ENCODE results near the gene PLK3.
"Not testable (repeated sequence)": the region's sequence is repeated elsewhere in the genome, so short reads cannot be mapped to it uniquely, and the experiment has no call there.

Gene PLK3

DNA sequence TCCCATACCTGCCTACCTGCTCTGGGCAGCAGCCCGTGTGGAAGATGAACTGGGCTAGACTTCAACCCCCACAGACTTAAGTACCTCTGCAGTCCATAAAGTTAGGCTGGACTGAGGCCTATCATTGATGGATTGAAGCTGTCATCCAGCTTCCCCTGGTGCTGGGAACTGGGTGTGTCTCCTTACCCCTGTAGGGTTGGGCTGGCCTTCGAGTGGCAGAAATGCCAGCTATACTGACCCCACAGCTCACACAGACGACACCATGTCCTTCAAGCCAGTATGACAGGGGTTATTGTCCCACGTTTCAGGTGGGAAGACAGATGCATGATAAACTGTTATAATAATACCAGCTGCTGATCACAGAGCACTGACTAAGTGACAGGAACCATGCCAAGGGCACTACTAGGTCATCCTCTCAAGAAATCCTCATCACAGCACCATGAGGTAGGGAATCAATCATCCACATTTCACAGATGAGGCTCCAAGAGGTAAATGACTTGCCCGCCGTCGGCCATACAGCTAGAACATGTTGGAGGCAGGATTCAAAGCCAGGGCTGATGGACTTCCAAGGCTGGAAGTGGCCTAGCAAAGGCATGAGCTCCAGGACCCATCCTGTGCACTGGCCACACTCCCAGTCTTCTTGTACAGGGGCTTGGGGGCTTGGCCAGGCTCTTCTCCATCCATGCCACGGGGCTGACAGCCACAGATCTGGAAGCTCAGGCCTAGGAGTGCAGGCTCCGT lies 11.9 kb upstream of the PLK3 start, which contains the start of gene BEST4:
BEST4 (minus strand) TSS at position 51 of the 741 bp plus-strand sequence. CDS start 465 bp downstream, outside the sequence.
- DNase-seq = no peak

DNA sequence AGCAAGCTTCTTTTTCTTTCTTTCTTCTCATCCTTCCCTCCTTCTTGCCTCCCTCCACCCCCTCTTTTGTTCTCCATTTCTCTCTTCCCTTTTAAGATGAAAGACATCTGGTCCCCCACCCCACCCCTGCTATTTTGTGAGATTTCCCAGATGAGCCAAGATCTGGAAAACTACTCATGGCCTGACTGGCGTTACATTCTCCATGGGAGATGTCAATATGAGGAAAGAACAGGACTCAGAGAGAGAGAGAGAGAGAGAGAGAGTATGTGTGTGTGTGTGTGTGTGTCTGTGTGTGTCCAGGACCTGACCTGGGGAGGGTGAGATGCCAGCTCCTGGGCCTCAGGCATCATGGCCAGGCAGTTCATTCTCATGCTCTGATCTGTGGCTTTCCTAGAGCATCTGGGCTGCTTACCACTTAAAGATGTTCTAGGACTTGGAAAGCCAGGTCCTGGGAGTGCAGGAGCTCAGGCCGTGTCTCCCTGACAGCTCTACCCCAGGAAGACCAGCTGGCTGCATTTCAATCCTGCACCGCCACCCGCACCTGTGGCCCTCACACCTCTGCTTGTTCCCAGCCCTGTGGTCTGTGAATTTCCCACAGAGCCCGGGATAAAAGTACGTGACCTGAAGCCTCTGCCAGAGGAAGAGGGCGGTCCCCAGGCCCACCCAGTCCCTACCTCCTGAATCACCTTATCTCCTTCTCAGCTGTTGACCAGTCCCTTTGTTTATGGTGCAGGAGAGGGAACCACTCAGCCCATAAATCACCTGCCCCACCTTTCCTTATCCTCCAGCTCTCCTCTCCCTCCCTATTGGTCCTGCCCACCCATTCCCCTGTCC lies 9.0 kb upstream of the PLK3 start:
- DNase-seq = no peak

DNA sequence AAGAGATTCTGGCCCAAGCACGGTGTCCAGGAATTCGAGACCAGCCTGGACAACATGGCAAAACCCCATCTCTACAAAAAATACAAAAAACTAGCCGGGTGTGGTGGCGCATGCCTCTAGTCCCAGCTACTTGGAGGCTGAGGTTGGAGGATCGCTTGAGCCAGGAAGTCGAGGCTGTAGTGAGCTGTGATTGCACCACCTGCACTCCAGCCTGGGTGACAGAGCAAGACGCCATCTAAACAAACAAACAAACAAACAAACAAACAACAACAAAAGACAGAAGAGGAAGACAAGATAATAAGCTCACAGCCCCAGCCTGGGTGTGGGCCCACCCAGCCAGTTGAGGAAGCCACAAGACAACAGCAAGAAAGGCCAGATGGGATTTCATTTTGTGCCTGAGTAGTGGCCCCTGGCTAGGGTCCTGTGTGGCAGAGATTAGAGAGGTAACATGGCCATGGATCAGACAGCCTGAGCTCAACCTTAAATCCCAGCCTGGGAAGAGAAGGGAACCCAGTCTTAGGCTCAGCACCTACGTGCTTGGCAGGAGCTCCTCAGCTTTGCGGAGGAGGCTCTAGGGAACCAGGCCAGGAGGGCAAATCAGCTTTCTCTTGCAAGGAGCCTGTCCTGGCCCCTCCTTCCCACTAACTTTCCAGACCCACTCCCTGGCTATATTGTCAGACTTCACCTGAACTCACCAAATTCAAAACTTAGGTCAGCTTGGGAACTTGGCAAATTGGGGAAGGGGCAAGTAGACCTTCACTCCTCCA lies 7.3 kb upstream of the PLK3 start:
- DNase-seq = no peak

DNA sequence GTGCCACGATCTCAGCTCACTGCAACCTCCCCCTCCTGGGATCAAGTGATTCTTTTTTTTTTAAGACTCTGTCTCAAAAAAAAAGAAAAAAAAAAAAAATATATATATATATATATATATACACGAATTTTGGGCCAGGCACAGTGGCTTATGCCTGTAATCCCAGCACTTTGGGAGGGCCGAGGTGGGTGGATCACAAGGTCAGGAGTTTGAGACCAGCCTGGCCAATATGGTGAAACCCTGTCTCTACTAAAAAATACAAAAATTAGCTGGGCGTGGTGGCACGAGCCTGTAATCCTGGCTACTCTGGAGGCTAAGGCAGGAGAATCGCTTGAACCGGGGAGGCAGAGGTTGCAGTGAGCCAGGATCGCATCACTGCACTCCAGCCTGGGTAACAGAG lies 2.3 kb upstream of the PLK3 start:
- DNase-seq = not testable (repeated sequence)

DNA sequence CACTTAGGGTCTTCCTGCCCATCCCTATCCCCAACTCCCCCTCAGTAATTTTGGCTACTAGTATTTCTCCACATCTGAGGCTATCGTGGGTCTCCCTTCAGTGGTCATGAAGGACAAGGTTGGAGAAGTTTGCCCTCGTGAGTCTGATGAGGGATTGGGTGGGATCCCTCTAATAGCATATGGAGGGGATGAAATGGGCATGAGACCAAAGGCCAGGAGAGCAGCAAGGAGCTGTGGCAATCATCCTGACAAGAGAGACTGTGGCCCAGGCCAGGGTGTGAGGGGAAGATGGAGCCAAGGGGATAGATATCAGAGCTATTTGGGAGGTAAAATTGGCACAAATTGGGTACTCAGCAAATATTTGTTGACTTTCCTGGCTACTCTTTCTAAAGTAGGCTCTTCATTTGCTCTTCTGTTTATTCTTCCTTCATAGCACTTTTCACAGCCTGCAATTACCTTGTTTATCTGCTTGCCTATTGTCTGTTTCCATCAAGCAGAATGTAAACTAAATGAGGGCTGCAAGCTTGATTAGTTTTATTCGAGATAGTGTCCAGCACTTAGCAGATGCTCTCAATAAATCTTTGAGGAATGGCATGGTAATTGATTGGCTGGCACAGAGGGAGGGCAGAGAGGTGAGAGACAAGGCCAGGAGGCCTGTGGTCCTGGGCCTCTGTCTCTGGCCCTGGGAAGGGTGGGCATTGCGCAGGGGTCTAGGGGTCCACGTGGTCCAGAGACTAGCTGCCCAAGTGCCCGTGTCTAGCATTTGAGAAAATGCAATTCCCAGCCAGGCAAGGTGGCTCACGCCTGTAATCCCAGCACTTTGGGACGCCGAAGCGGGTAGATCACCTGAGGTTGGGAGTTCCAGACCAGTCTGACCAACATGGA lies 1.5 kb upstream of the PLK3 start:
- DNase-seq = no peak

DNA sequence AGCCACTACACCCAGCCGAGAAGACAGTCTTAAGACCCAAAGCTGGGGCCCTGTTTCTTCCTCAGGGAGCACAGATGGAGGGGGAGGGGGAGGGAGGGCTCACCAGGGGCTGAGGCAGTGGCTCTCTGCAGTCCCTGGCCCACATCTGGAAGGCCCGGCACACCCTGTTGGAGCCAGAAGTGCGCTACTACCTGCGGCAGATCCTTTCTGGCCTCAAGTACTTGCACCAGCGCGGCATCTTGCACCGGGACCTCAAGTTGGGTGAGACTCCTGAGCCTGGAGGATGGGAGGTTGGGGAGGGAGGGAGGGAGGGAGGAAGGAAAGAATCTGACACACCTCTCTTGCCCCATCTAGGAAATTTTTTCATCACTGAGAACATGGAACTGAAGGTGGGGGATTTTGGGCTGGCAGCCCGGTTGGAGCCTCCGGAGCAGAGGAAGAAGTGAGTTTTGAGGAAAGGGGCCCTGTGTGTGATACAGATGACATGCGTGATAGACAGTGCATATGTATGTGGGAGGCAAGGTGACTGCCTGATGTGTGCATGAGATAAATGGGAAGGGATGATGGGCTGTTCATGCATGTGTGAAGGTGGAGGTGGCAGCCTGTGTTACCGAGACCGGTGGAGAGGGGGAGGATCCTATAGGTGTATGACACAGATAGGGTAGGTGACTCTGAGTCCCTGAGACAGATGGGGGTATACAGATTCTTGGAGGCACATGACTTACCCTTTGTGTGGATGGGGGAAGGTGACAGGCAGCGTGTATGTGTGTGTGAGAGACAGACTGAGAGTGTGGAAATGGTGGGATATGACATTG lies 1.5 kb downstream of the PLK3 start:
- no peak for DNase-seq

DNA sequence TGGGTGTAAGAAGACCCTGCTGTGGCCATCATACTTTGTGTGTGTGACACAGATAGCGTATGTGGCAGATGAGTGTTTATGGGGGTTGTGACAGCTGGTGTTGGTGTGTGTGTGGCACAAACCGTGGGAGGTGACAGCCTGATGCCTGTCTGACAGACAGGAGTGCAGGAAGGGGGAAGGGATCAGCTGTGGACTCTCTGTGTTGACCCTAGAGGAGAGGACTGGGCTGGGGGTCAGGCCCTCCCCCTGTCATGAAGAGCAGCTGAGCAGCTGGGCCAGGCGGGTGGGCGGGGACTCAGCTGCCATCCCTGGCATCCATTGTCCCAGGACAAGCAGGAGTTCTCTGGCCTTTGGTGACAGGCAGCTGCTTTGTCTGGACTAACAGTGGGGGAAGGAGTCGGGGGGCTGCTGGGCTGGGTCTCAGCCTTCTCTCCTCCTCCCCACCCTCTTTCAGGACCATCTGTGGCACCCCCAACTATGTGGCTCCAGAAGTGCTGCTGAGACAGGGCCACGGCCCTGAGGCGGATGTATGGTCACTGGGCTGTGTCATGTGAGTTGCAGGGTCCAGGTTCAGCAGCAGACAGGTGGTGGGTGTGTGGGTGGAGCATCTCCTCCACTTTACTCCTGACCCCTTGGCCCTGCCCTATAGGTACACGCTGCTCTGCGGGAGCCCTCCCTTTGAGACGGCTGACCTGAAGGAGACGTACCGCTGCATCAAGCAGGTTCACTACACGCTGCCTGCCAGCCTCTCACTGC lies 2.3 kb downstream of the PLK3 start:
- no peak for DNase-seq

DNA sequence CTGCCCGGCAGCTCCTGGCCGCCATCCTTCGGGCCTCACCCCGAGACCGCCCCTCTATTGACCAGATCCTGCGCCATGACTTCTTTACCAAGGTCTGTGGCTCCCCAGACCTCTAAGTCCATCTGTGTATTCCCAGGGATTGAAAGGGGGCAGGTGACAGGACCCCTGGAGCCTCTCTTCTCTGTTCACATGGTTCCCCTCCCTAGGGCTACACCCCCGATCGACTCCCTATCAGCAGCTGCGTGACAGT lies 2.8 kb downstream of the PLK3 start:
- DNase-seq = no peak

DNA sequence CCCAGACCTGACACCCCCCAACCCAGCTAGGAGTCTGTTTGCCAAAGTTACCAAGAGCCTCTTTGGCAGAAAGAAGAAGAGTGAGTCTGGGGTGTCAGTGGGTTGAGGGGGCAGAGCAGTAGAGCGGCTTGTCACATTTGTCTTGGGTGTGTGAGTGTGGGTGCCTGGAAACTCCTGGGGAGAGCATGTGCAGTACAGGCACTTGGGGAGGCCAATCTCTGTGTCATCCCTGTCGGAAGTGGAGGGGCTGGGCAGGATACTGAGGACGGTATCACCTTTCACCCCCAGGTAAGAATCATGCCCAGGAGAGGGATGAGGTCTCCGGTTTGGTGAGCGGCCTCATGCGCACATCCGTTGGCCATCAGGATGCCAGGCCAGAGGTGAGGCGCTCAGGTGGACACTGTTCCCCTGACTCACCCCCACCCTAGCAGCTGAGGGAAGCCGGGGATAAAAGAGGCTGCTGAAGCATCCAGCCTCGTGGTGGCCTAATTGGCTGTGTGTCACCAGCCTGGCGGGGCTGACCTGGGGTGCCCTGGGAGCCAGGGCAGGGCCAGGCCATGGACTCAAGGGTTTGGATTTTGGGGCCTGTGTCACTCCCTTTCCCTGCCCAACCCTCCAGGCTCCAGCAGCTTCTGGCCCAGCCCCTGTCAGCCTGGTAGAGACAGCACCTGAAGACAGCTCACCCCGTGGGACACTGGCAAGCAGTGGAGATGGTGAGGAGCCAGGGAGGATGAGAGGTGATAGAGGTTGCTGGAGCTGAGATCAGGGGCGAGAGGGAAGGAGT lies 3.3 kb downstream of the PLK3 start:
- DNase-seq = no peak

DNA sequence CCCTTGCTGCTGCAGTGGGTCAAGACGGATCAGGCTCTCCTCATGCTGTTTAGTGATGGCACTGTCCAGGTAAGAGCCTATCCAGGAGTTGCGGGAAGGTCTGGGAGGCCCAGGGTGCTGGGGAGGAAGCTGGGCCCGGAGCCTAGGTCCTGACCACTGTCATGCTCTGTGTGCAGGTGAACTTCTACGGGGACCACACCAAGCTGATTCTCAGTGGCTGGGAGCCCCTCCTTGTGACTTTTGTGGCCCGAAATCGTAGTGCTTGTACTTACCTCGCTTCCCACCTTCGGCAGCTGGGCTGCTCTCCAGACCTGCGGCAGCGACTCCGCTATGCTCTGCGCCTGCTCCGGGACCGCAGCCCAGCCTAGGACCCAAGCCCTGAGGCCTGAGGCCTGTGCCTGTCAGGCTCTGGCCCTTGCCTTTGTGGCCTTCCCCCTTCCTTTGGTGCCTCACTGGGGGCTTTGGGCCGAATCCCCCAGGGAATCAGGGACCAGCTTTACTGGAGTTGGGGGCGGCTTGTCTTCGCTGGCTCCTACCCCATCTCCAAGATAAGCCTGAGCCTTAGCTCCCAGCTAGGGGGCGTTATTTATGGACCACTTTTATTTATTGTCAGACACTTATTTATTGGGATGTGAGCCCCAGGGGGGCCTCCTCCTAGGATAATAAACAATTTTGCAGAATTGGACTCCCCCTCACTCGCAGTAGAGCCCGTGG lies 5.3 kb downstream of the PLK3 start:
- DNase-seq = no peak

DNA sequence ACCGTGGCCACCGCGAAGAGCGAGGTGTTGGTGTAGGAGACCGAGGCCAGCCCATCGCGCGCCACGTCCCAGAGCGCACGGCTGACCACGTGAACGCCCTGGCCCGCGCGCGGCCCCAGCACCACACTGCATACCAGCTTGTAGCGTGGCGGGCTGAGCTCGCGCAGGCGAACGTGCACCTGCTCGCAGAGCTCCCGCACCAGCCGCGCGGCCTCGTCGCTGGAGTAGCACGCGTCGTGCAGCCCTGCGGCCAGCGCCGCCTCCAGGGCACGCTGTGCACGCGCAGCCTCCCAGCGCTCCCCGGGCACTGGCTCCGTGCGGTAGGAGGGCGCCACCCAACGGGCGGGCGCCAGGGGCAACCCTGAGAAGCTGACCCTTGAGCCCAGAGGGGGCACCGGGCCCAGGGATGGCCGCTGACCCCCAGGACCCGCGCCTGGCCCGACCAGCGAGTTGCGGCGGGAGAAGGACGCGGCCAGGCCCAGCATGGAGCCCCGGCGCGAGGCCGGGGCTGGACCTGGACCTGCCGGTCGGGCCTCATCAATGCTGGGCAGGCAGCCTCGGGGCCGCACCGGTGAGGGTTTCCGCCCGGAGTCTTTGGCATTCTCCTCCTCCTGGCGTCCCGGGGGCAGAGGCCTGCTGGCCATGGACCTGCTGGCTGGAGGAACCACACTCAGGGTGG lies 6.0 kb downstream of the PLK3 start:
- no peak for DNase-seq

DNA sequence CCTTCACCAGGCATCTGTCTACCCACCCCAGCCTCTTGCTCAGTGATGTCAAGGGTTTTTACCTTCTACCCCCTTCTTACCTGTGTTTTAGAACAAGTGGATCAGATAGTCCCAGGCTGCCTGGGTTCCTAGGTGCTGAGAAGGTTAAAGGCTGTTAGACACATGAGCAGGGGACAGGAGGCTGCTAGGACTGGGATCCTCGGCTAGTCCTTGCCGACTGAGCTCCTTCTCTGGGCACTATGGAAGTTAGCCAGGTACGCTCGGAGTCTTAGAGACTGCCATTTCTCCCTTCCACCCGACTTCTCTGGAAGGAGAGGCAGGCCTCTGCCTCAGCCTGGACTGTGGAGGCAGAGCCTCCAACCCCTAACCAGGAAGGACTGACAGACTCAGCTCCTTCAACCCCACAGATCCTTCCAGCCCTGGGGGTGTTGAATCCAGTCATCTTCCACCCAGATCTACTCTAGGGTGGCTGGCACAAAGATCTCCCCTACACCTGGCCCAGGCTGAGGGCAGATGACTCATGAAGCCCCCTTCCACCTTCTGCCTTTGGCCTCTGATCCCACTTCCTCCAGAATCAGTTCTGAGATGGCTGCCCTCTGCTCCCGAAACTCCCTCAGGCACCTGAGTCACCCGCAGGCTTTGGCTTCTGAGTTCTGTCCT lies 6.7 kb downstream of the PLK3 start, which contains the start of gene DYNLT4:
DYNLT4 (minus strand) TSS at position 648 of the 660 bp plus-strand sequence. CDS start 683 bp downstream, outside the sequence.
- no peak for DNase-seq

DNA sequence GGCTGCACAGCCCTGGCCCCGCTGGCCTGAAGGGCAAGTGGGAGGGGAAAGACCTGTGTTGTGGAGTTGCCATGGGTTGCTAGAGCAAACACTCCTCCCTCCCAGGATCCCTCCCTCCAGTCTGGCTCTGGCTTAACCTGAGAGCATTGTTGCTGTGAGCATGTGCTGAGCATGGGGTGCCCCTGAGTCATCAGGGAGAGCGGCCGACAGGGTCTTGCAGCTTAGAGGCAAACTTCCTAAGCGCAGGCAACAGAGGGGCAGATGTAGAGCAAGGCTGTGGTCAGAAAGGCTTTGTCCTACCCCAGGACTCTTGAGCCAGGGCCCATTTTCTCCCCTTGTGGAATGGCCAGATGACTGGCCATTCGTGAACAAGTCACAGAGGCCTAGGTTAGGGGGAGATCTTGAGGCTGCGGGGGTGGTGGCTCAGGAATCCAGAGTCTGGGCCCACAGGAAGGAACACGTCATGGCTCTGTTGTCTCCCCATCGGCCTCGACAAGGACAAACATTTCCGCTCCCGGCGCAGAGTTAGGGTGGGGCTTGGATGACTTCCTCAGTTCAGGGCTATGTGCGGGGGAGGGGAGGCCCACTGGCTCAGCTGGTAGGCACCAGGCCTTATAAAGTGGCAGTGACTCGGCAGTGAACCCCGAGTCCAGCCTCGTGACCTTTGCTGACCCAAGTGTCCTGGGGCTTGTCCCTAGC lies 7.3 kb downstream of the PLK3 start:
- DNase-seq = peak; percentile 98

DNA sequence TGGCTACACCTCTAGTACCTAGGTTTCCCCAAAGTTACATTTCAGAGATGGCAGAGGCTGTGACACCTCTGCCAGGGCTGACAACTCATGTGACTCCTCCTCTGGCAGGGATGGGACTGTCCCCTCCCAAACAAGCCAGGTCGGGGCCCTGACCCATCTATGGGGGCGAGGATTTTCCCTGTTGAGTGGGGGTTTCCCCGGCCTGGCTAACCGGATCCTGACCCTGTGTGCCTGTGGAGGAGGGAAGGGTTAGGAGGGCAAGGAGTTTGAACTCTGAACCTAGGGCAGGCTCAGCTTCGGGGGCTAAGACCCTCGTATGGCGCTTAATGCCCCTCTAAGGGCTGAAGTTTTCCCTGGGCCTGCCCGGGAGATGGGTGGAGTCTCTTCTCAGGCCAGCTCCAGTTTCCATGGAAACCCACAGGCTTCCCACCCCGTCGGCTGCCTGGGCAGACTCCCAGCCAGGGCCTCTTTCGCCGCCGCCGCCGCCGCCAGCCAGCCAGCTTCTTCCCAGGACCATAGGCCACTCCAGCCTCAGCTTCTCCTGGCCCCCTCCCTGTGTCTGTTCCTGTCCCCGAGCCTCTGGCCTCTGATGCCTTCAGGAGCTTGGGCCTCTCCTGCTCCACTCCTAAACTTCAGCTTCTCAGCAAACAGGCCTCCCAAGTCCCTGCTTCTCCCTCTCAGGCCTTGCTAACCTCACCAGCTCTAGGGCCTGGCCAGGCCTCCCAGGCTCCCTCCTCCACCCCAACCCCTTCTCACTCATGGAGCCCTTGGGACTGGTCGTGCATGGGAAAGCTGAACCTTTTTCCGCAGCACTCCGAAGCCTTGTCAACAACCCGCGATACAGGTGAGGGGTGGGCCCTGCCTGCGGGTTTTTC lies 8.1 kb downstream of the PLK3 start, which contains the start of gene BTBD19:
BTBD19 (plus strand) TSS at position 461 of the 875 bp plus-strand sequence; CDS start at position 759, 298 bp downstream.
- peak; percentile 85 for DNase-seq

DNA sequence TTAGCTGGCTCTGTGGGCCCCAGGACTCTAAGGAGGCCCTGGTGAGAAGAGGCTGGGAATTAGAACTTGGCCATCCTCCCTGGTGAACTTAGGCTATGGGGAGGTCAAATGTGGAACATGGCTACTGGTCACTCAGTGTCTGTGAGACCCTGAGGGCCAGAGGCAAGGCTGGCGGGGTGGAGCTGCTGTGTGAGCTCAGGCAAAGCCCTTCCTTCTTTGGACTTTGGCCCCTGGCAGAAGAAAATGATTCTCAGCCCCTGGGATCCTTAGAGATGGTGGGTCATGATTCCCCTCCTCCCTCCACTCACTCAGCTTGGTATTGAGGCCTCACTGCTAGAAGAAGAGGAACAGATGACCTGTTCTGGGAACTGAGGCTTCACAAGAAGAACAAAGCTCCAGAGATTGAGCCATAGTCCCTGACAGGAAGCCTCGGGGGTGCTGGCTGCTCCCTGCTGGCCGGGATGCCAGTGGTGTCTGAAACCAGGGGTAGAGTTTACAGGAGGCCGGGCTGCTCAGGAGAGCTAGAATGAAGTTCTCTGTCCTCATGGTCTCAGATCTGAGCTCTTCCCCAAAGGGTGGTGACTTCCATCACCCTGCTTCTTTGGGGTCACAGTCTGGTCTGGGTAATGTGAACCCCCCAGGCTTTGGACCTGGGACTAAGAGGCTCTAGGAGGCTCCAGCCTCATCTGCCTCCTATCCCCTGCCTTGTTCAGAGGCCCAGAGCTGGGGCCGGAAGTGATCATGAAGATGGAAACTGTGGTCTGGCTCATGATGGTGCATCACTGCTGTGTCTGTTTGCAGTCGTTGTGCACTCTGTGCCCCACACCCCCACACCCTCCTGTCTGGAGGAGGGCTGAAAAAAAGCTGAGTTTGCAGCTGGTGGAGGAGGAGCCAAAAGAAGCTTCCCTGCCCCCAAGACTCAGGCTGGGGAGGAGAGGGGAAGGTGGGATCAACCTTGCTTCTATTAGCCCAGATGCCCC lies 9.1 kb downstream of the PLK3 start:
- peak; percentile 85 for DNase-seq

Data from hematopoietic multipotent progenitor cell treated with erythropoietin and hydrocortisone succinate and interleukin-3 and kit ligand, for 4 days (in vitro differentiated cells).